ENCODE data around the gene DNALI1.
"Not testable (repeated sequence)": the region's sequence is repeated elsewhere in the genome, so short reads cannot be mapped to it uniquely, and the experiment has no call there.

Gene DNALI1

DNA sequence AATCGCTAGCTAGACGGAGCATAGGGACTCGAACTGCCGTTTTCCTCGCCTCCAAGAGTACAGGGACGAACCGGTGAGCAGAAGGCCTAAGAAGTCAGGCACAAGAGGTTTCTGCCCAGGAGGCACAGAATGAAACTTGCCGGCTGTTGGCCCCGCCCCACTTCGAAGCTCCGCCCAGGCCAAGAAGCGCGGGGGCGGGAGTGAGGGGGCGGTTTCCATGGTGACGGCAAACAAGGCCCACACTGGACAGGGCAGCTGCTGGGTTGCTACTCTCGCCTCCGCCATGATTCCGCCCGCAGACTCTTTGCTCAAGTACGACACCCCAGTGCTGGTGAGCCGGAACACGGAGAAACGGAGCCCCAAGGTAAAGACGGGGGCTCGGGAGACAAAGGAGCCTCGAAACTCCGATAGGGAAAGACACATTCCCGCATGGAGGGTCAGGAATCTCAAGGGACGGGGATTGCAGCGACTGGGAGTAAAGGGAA lies at the start of gene DNALI1:
DNALI1 (plus strand) TSS at position 229 of the 485 bp plus-strand sequence; CDS start at position 284, 55 bp downstream.
- DNase-seq: peak; percentile 91

DNA sequence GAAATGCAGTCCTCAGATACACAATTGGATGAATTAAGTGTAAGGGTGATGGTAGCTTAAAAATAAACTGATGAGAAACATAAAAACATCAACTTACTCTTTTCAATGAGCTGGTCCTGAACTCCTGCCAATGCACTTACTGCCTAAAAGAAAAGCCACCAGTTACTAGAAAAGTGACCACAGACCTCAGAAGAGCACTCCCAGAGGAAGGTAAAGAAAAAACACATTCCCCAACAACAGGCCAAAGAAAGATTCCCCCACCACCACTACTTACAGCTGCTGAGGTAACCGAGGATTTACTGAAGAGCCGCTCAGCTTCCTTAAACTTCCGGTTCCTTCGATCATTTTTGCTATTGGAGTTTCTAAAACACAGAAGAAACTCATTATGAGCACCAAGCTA lies 47.6 kb upstream of the DNALI1 start:
- no peak for DNase-seq

DNA sequence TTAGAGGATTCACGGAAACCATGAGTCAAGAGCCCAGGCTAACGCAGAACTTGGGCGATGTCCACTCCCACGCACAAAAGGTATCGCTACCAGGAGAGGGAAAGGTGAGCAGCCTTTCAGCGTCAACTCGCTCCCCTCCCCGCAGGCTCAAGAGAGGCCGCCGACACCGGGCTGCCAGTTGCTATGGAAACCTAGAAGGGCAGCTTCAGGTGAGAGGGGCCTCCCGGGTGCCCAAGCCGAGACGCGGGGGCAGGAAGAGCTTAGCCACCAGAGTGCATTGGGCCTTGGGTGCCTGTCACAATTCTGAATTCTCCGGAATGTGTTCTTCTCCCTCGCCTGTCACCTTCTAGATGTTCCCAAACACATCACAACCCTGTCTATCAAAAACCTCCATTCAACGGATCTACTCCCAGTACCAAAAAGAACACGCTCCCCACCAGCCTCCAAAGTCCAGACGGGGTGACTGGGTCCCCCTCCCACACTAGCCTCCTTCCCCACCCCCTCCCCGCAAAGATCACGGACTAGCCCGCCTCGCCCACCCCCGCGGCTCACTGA lies 42.9 kb upstream of the DNALI1 start:
- peak; percentile 32 for DNase-seq

GRCh38 chr1:37514350-37515184 lies 42.2 kb upstream of the DNALI1 start, which contains the start of gene MEAF6:
TSS of gene MEAF6 (minus strand) at chr1:37514766. CDS start at chr1:37514746, 20 bp downstream.
- peak; percentile 76 for DNase-seq

DNA sequence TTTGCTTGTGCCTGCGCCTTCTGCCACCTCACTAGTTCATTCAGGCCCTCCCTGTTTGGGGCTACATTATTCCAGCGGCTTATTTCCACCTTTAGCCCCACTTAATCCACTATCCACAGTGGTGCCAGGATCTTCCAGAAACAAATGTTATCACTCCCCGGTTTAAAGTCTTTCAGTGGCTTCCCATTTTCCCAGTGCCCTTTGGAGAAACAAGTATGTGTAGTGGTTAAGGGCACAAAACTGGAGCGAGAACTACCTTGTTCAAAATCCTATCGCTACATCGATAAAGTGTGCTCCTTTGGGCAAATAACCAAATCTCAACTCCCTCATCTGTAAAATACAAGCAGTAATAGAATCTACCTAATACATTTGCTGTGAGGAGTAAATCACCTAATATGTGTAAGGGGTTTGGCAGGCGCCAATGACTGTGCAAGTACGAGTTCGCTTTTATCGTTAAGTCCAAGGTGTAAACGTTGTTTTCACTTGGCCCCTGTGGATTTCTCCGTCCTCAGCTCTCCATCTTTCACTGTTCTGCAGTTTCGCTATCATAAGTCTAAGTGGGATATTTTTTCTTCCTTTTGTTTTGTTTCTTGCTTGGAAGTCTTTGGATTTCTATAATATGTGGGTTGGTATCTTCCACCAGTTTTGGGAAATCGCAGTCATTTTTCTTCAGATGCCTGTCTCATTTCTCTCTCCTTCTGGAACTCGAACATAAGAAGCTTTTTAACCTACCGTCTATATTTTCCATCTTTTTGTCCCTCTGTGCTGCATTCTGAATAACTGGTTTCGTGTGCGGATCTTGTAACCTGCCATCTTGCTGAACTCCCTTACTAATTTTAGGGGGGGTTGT lies 41.3 kb upstream of the DNALI1 start:
- no peak for DNase-seq

DNA sequence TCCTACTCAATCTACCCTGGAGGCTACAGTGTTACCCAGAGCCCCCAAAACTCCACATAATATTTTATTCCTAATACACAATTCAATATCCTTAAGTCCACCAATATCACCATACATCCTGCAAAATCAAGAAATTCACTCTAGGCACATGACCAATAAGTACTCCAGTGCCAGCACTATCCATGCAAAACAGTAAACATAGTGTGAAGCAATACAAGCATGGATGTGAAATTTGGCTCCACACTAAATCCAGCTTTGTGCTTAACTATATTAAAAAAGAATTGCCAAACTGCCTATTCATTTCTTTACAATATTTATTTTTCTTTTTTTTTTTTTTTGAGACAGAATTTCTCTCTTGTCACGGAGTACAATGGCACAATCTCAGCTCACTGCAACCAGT lies 39.2 kb upstream of the DNALI1 start:
- no peak for DNase-seq

GRCh38 chr1:37518241-37518640 lies 38.5 kb upstream of the DNALI1 start:
- not testable (repeated sequence) for DNase-seq

GRCh38 chr1:37518929-37519328 lies 37.8 kb upstream of the DNALI1 start:
- not testable (repeated sequence) for DNase-seq

GRCh38 chr1:37519613-37520012 lies 37.1 kb upstream of the DNALI1 start:
- DNase-seq: no peak

- not testable (repeated sequence) for DNase-seq
These were observed 26.9 kb upstream of the DNALI1 start for GRCh38 chr1:37529888-37530287.

DNA sequence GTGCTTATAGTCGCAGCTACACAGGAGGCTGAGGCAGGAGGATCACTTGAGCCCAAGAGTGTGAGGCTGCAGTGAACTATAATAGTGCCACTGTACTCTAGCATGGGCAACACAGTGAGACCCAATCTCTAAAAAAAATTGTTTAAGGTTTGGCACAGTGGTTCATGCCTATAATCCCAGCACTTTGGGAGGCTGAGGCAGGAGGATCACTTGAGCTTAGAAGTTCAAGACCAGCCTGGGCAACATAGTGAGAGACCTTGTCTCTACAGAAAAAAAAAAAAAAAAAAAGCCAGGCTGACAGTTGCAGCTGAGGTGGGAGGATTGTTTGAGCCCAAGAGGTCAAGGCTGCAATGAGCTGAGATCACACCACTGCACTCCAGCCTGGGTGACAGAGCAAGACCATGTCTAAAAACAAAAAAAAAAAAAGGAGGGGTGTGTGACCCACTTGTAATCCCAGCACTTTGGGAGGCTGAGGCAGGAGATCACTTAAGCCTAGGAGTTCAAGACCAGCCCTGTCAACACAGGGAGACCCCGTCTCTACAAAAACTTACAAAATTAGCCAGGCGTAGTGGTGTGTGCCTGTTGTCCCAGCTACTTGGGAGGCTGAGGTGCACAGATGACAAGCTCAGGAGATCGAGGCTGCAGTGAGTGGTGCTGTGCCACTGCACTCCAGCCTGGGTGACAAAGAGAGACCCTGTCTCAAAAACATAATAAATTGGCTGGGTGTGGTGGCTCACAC lies 24.2 kb upstream of the DNALI1 start:
- not testable (repeated sequence) for DNase-seq

GRCh38 chr1:37533317-37534093 lies 23.2 kb upstream of the DNALI1 start:
- DNase-seq: no peak

DNA sequence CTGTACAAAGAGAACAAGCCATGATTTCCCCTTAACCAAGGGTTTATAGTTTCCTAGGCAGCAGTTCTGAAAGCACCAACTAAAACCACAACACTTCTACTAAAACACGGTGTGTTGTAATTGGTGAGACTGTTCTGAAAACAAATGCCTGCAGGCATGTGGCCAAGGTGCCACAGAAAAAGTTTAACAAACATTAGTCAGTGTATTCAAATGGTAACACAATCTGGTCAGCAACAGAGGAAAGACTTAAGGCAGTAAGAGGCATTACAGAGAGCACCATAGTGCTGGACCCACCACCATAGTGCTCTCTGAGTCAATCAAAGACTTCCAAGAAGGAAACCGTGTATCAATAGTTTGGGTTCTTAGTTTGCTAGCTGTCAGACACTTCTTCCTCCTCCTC lies 19.4 kb upstream of the DNALI1 start:
- no peak for DNase-seq

DNA sequence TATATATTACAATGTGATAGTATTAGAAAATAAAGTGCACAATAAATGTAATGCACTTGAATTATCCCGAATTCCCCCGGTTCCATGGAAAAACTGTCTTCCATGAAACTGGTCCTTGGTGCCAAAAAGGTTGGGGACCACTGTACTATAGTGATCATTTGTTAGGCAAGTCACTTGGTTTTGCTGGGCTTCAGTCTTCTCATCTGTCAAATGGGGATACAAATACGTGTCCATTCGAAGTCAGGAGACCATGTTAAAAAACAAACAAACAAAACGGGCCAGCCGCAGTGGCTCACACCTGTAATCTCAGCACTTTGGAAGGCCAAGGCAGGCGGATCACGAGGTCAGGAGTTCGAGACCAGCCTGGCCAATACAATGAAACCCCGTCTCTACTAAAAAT lies 17.6 kb upstream of the DNALI1 start:
- DNase-seq: not testable (repeated sequence)

DNA sequence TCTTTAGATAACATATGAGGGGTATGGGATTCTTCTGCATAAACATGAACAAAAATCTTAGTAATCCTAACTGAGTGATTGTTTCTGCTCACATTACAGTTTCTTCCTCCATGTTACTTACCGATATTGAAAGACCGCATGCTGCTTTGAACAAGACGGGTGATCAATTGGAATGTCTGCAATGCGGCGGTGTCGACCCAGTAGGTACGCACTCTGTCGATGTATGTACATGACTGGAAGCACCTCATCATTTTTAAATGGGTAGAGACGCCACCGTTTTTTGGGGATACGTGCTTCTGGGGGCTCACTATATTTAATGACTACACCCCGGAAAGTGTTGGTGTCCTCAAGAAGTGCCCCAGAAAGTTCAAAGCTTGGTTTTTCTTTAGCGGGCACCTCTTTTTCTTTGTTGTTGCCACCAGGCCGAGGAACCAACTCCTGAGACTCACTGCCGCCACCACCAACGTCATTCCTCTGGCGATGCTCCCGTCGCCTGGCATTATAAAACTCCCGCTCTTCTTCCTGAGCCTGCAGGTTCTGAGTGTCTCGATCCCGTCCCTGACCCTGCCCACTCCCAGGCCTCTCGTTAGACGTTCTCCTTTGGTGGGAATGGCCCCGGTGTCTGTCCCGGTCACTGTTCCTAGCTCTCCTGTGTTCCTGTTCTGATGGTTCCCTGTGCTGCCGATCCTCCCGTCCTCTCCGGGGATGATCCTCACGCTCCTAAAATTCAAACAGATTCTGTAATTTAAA lies 16.5 kb upstream of the DNALI1 start:
- no peak for DNase-seq

DNA sequence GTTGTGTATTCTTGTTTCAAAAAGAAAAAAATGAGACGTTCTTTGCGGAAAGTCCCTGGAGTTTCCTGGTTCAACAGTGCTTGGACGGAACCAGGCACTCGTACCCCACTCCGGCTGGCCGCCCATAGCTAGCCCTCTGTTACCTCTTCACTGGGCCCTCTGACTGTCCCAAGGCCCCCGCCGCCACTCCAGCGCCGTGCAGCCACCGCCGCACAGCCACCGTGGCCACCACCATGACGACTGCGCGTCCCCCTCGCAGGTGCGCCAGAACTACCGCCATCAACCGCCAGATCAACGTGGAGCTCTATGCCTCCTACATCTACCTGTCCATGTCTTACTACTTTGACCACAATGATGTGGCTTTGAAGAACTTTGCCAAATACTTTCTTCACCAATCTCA lies 12.2 kb upstream of the DNALI1 start:
- DNase-seq: no peak

GRCh38 chr1:37545019-37545418 lies 11.7 kb upstream of the DNALI1 start:
- no peak for DNase-seq

DNA sequence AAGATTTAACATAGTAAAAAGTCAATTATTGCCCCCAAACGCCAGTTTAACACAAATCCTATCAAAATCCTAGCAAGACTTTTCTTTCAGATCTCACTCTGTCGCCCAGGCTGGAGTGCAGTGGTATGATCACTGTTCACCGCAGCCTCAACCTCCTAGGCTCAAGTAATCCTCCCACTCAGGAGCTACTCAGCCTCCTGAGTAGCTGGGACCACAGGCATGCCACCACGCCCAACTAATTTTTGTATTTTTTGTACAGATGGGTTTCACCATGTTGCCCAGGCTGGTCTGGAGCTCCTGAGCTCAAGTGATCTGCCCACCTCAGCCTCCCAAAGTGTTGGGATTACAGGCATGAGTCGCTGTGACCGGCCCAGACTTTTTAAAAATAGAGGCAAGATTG lies 7.4 kb upstream of the DNALI1 start:
- DNase-seq: no peak

DNA sequence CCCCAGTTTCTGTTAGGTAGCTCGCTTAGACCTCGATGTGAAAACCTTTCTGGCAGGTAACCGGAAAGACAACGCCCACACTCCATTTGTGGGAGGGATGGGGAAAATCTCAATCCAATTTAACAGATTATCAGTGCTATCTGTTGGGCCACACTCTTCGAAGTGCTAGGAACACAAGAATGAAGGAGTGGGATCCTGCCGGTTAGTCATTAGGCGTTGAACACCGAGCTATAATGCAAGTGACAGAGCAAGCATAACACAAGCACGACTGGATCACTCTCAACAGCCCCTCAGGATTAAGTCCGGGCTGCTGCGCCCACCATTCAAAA lies 3.2 kb upstream of the DNALI1 start:
- DNase-seq: no peak

DNA sequence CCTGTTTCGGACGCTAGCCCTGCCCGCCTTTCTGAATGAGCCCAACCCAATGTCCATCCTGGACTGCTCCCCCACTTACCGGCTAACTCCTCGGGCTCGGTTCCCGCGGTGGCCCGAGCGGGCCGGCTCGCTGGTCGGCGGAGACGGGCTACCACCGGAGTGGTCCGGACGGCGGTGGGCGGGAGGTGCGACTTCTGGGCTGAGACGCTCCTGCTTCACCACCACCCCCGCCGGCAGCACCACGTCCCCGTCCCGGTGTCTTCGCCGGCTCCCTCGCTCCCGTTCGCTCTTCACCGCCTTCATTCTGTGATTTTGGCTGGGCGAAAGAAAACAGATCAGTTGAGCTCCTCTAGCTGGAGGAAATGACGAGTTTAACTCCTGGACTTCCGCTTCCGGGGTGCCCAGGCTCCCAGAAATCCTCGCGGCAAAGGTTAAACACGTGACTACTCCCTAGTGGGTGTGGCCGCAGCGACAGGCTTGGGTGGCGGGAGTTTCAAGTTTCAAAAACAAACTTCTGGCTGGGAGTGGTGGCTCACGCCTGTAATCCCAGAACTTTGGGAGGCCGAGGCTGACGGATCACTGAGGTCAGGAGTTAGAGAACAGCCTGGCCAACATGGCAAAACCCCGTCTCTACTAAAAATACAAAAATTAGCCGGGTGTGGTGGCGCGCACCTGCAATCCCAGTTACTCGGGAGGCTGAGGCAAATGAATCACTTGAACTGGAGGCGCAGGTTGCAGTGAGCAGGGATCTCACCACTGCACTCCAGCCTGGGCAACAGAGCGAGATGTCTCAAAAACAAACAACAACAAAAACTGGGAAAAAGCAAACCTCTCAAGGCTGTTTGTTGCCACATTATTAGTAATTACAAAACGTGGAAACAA lies 2.6 kb upstream of the DNALI1 start, which contains the start of gene SNIP1:
SNIP1 (minus strand) TSS at position 367 of the 882 bp plus-strand sequence; CDS start at position 303, 64 bp downstream.
- DNase-seq: peak; percentile 90
